Upper lobe of left lung (tissue), 4 donors: ENCODE results near the gene SSNA1.

Experiments used
- EP300 ChIP-seq, 4 donors: sonication (generic); formaldehyde crosslinking; IDR thresholded peaks; one replicate each; pipeline ENCODE4 v1.5.1; 2017; ENCODE audit warnings: antibody characterized with exemption in 4 of 4, control low read depth in 2 of 4
- POLR2A ChIP-seq, 4 donors: fragments of 450-650 bp; IDR thresholded peaks; one replicate each; pipeline ENCODE4 v1.5.1; 2016 to 2017; ENCODE audit warnings: antibody characterized with exemption in 4 of 4, mild to moderate bottlenecking in 2 of 4
- POLR2AphosphoS5 ChIP-seq, 2 donors: sonication (generic); formaldehyde crosslinking; IDR thresholded peaks; one replicate each; pipeline ENCODE4 v1.5.1; 2017; ENCODE audit warnings: antibody characterized with exemption in 2 of 2
- TF ChIP-seq, protein P1 (sequence below), 6 experiments: fragments of 450-650 bp in 4 of 6; fragments of 200-600 bp in 2 of 6; sonication (generic) in 2 of 6; IDR thresholded peaks; one replicate each; pipeline ENCODE4 v1.5.1; 2016 to 2019; ENCODE audit warnings: antibody characterized with exemption in 6 of 6

DNA sequence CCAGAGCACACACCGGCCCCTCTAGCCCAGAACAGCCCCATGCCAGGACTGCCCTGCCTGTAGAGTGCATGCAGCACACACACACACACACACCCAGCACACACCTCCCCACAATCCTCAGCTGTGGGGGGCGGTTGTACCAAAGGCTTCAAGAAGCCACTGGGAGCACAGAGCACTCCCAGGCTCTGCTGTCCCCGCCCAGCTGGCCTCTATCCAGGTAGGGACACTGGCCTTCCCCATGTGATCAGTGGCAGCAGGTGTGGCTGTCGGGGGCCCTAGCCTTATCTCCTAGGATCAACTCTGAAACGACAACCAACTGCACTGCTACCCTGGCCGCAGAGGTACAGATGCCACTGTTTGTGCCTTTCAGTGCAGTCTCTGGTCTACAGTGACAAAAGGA is 2.1 kb upstream of the SSNA1 start:
- TF ChIP-seq, protein P1, sequence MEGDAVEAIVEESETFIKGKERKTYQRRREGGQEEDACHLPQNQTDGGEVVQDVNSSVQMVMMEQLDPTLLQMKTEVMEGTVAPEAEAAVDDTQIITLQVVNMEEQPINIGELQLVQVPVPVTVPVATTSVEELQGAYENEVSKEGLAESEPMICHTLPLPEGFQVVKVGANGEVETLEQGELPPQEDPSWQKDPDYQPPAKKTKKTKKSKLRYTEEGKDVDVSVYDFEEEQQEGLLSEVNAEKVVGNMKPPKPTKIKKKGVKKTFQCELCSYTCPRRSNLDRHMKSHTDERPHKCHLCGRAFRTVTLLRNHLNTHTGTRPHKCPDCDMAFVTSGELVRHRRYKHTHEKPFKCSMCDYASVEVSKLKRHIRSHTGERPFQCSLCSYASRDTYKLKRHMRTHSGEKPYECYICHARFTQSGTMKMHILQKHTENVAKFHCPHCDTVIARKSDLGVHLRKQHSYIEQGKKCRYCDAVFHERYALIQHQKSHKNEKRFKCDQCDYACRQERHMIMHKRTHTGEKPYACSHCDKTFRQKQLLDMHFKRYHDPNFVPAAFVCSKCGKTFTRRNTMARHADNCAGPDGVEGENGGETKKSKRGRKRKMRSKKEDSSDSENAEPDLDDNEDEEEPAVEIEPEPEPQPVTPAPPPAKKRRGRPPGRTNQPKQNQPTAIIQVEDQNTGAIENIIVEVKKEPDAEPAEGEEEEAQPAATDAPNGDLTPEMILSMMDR (IDR thresholded peaks at IDR 0.05): no peak
- TF ChIP-seq POLR2A (IDR thresholded peaks at IDR 0.05) (no peak), EP300 (IDR thresholded peaks at IDR 0.05) (no peak), POLR2AphosphoS5 (IDR thresholded peaks at IDR 0.05) (no peak)
